HG03457 (cell line): ENCODE data around the gene CPNE4.

Experiments used
- ATAC-seq: cut with Tn5 transposase; IDR thresholded peaks from one replicate; pipeline ENCODE4 v1.9.1; 2021; ENCODE audit warnings: moderate number of reproducible peaks; ENCODE audit not compliant: unreplicated experiment

CPNE4 gene

GRCh38 chr3:131883711-131884407 lies 151.0 kb downstream of the CPNE4 start:
- ATAC-seq, result no peak

DNA sequence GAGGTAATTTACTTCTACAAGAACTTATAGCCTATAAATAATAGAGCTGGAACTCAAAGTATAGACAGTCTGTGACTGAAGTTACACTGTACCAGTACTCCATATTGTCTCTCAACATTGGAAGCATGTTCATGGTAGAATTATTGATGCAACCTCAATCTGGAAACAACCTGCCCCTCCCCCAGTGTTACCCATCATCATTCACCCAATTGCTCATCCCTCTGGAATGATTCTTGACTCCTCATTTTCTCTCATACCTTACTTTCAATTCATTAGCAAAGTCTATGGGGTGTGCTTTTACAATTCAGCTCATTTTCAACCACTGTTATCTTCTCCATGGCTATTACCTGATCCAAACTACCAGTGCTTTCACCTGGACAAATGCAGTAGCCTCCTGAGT lies 151.7 kb downstream of the CPNE4 start:
- ATAC-seq, result no peak

GRCh38 chr3:131881777-131882176 lies 153.0 kb downstream of the CPNE4 start:
- ATAC-seq, result no peak

DNA sequence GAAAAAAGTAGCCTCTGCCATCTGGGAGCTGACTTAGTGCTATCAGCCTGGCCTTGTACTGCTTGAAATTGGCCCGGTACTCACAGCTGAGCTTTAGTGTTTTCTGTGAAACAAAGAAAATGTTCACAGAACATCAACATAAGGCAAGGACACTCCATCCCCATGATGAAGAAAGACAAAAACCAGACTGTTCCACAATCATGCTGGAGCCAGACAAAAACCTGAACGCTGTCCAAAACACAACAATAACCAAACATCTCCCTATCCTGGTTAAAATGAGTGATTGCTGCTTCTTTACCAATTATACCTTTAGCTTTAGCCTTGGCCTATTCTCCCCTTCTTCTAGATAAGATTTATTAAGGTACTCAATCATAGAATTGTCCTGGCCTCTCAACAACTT lies 153.9 kb downstream of the CPNE4 start:
- ATAC-seq, result no peak

DNA sequence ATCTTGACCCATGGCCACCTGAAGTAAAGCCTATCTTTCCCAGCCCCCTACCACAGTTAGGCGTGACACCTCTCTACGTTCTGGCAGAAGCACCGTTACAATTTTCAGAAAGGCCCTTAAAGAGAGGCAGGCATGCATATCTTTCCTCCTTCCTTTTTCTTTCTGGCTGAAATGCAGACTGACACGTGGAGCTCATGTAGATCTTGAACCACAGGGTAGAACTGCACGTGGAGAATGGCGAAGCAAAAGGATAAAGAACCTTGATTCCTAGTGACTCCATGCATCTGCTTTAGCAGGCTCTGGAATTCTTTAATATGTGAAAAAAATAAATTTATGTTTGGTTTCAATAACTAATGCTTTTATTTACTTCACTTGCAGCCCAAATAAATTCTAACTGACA lies 166.6 kb downstream of the CPNE4 start:
- ATAC-seq, result no peak

DNA sequence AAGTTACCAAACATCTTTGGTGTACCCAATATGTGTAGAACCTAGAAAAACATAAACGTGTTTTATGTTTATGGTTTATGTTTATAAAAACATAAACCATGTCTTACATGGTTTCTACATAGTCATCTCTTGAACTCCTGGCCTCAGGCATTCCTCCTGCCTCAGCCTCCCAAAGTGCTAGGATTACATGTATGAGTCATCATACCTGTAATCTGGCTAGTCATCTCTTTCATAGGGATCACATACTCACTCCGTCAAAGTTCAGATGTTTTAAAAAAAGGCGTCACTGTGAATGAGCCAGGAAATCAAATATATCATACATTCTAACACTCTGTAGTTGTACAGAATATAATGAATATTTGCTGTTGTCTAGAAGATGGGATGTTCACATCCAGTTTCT lies 178.6 kb downstream of the CPNE4 start:
- ATAC-seq, result no peak

GRCh38 chr3:131850223-131850622 lies 184.6 kb downstream of the CPNE4 start:
- no peak for ATAC-seq

DNA sequence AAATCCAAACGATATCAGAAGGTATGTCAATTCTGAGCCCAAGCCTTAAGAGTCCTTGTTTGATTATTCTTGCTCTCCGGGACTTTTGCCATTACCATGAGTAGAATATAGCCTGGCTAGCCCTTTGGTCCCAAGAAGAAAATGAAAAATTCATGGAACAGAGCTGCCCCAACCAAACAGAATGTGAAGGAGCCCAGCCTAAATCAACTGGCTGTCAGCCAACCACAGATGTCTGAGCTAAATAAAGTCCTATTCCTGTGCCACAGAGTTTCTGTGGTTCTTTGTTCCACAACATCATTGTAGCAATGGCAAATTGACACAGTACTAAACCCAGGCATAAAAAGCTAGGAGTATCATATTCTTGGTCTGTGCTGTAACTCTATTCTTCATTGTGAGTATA lies 185.2 kb downstream of the CPNE4 start:
- ATAC-seq, result no peak

- ATAC-seq, result no peak
Observed at GRCh38 chr3:131847966-131848510, 186.8 kb downstream of the CPNE4 start.

GRCh38 chr3:131846296-131846924 lies 188.4 kb downstream of the CPNE4 start:
- ATAC-seq, result no peak

GRCh38 chr3:131843174-131843573 lies 191.6 kb downstream of the CPNE4 start:
- no peak for ATAC-seq

GRCh38 chr3:131840156-131840797 lies 194.5 kb downstream of the CPNE4 start:
- no peak for ATAC-seq

GRCh38 chr3:131835906-131836305 lies 198.9 kb downstream of the CPNE4 start:
- no peak for ATAC-seq

- no peak for ATAC-seq
Observed at GRCh38 chr3:131831608-131832007, 203.2 kb downstream of the CPNE4 start.

DNA sequence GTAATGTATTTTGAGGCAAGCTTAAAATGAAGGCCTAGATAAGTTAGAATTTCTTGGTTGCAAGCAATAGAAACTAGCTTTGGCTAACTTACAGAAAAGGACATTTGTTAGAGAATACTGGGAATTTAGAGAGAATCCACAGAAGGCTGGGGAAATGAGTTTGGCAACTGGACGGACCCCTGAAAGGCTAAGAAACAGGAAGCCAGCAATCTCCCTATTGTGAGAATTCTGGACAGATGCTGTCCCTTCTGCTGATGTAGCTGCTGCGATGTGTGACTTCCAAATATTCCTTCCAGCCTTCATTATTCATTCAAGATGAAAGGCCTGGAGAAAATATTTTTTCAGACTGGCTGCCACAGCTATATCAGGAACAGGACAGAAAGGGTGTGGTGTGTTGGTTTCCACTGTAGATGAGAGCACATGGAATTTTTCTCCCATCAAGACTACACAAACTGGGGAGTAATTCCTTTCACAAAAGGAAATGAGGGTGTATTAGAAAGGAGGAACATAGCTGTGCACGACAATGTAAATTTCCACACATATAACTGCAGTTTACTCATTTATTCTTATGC lies 213.5 kb downstream of the CPNE4 start:
- no peak for ATAC-seq

- ATAC-seq, result no peak
Observed at GRCh38 chr3:131819381-131820055, 215.3 kb downstream of the CPNE4 start.

DNA sequence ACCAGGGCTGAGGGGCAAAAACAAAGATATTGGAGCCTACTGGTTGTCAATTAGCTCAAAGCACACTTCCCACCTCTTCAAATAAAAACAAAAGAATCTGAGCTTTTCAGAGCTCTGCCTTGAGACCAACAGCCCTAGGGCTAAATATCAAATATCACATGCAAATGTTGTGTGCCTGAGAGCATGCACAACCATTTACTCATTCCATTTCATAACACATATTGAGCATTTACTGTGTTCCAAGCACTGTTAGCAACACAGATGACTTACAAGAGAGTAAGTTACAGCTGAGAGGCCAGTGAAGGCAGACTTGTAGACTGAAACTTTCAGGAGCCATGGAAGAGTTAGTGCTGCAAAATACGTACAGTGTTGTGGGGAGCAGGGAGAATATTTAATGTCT lies 222.4 kb downstream of the CPNE4 start:
- ATAC-seq, result no peak

DNA sequence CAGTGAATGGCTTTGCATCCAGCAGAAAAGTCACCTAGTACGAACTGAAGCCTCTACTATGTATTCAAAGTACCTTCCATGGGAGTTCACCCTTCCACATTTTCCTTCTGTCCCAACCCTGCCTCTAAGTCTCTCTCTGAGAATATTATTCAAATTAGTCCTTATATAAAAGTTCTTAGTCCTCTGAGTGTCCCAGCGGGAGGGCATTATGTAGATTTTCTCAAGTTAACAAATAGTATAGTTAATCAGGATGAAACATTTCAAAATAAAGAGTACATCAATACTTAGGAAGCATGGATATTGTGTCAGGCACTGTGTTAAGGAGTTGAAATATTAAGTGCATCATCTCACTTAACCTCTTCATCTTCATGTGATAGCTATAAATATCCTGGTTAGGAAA lies 223.3 kb downstream of the CPNE4 start:
- ATAC-seq, result no peak

GRCh38 chr3:131807822-131808221 lies 227.0 kb downstream of the CPNE4 start:
- no peak for ATAC-seq

DNA sequence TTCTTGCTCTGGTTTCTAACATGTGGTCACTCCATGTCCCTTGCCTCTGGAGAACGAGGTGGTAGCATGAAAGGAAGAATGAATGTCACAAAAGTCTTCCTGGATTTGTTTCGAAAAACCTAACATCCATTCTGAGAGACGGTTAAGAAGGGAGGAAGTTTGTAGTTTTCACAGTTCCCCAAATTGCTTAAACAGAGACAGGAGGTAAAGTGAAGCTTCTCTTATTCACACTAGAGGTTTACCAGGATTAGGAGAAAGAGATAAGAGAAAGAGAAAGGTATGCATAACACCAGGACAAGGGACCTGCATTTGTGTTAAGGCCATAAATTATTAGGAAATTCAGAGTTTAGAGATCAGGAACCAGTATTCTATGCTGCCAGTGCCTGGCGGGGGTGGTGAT lies 228.1 kb downstream of the CPNE4 start:
- ATAC-seq, result no peak

DNA sequence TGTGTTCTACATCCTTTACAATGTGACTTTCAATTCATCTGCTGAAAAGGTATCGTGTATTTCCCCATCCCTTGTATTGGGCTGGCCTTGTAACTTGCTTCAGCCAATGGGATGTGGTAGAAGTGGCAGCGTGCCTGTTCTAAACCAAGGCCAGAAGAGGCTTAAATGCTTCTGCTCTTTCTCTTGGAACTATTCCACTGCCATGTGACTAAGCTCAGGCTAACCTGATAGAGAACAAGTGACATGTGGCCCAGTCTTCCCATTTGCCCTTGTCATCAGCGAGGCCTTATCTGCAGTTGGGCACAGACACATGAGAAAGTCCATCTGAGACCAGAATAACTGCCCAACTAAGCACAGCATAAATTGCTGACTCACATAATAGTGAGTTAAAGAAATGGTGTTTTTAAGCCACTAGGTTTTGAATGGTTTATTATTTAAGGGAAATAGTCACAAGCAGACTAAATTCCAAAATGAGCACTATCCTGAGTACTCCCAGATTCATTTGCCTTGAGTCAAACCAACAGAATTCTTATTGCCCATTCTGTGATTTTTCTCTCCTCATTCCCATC lies 230.2 kb downstream of the CPNE4 start:
- no peak for ATAC-seq
